HT1080 (cell line): ENCODE measurements around the gene ZBTB46. TPM values are rescaled to one million over a fixed set of nuclear protein-coding genes. Genes with fewer than 3 reads are reported as not detected.

Experiments used
- DNase-seq: peaks from one replicate; pipeline ENCODE4 v3.0.0-alpha.2; 2015; ENCODE audit warnings: low read depth
- total RNA-seq: library from RNA; depleted of rRNA; stranded (reverse); fragments of >200 nt; shearing (Covaris generic); gene quantifications from 2 replicates; pipeline ENCODE4 v1.2.3, GENCODE V29; 2014

ZBTB46 gene
- total RNA-seq, 1 experiment from 2014 or later = 0.19 TPM

- DNase-seq = no peak
These were observed 62.2 kb downstream of the ZBTB46 start for GRCh38 chr20:63768591-63769515.

DNA sequence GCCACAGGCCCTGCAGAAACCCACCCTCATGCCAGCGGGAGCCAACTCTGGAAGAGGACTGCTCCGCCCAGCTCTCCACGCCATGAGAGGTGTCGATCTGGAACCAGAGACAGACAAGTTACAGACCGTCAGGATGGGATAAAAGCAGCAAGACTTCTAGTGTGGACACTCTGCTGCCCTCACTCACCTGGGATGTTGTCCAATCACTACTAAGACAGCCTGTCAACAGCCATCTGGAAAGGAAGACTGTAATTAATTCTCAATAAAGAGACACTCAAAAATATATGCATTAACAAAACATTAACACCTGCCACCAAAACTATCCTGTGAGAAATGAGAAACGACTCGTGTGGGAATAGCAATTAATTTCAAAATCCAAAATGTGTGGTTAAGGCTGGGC is 63.2 kb downstream of the ZBTB46 start:
- no peak for DNase-seq

GRCh38 chr20:63767456-63767855 is 63.6 kb downstream of the ZBTB46 start:
- DNase-seq = no peak

DNA sequence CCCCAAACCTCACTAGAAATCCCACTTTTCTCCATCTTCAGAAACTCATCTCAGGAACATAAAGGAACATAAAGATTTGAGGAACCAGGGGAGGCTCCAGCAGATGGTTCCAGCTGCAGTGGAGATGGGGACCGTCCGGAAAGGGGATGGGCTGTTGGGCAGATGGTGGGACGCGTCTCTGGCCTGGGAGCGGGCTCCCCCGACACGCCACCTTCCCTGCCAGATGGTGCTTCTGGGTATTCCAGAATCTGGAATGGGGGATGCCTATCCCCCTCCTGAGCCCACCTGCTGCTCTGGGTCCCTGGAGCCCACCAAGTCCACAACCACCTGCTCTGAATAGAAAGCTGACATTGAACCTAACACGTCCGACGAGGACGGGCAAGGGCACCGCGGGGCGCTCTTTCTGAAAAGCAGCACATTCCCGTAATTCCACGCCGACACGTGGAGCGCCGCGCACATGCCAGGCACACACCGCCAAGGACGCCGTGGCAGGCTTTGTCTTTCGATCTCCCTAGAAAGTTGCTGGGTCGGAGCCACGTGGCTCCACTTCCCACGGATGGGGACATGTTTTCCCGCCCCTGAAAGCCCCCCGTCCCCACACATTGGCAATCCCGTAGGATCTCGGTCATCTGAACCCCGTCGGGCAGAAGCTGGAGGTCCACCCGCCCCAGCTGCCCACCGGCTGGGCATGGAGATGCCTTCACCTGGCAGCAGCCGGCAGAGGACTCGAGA is 64.2 kb downstream of the ZBTB46 start:
- DNase-seq = no peak

GRCh38 chr20:63765902-63766301 is 65.2 kb downstream of the ZBTB46 start:
- no peak for DNase-seq

GRCh38 chr20:63765082-63765873 is 65.8 kb downstream of the ZBTB46 start:
- no peak for DNase-seq

- no peak for DNase-seq
These were observed 71.6 kb downstream of the ZBTB46 start for GRCh38 chr20:63759377-63759901.

DNA sequence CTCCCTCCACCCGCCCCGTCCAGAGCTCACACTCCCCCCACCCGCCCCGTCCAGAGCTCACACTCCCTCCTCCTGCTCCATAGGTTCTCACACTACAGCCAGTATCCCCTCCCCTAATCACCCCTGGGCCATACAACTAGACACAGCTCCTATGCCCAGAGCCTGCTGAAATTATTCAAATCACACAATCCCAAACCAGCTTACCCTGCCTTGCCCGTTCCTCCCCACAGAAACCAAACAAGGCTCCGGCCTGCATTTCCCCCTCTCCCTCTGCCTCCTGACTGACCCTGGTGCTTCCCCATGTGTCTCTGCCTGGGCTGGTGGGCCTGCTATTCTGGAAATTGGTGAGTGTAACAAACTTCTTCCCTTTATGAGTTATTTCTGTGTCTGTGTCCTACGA is 72.9 kb downstream of the ZBTB46 start:
- no peak for DNase-seq

- no peak for DNase-seq
These were observed 74.4 kb downstream of the ZBTB46 start for GRCh38 chr20:63756648-63756991.

- no peak for DNase-seq
These were observed 75.0 kb downstream of the ZBTB46 start for GRCh38 chr20:63755933-63756647.

GRCh38 chr20:63754008-63754407 is 77.1 kb downstream of the ZBTB46 start:
- no peak for DNase-seq

DNA sequence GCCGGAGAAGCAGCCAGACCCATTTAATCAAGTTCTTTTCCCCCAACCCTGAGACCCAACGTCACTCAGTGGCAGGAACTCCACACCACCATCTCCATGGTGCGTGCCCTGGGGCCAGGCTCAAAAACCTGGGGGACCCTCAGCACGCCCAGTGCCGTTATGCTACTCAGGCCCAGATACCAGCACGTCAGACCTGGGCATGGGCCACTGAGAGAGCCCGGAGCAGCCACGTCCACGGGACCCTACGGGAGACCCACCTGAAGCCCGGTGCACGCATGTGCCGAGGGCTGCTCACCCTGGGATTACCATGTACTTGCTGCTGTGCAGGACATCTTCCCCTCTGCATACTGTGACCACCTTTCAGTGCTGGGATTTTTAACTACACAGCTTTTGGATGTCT is 77.7 kb downstream of the ZBTB46 start:
- no peak for DNase-seq

DNA sequence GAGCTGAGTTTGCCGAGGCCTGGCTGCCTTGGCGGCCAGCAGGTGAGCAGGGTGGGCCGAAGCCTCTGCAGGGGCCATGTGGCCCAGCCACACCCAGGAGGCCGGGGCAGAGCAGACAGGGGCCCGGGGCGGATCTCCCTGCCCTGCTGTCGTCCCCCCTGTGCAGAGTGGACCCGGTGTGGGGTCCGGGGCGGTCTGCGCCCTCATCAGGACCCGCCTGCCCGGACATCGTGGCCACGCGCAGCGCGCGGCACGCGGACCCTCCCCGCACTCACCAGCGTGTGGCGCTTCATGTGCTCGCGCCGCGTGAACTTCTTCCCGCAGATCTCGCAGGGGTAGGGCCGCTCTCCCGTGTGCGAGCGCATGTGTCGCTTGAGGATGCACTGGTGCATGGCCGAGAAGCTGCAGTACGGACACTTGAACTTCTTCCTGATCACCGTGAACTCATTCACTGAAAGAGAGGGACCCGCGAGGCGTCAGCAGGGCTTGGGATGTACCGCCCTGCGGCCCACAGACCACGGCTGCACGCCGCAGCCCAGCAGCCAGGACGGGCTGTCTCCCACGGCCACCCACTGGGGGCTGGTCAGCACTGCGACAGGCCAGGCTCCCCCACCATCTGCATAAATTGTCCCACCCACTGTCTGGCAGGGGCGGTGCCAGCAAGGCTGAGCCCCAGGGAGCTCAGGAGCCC is 78.5 kb downstream of the ZBTB46 start:
- no peak for DNase-seq

GRCh38 chr20:63751471-63752271 is 79.4 kb downstream of the ZBTB46 start:
- no peak for DNase-seq

DNA sequence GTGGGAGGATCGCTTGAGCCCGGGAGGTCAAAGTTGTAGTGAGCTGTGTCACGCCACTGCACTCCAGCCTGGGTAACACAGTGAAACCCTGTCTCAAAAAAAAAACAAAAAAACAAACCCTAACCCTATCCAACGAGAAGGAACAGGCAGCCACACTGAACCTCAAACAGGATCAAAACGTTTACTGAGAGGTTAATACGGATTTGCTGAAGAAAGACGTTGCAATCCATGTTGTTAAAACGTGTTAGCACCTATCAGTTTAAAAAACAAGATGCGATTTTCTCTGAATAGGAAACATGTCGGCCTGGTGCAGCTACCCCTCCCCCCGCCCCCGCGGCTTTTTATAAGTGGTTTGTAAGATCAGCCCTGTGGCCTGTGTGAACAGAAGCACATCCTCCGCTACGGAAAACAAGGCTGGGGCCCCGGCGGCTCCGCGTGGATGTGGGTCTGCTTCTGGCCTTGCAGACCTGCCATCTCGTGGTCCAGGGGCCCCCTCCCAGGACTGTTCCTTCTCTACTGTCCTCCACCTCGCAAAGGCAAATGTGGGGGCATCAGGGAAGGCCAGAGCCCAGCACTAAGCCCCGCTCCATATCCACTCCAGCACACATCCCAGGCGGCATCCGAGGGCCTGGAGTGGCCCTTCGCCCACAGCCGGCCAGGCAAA is 80.1 kb downstream of the ZBTB46 start:
- no peak for DNase-seq

GRCh38 chr20:63749597-63750508 is 81.2 kb downstream of the ZBTB46 start:
- DNase-seq = no peak

DNA sequence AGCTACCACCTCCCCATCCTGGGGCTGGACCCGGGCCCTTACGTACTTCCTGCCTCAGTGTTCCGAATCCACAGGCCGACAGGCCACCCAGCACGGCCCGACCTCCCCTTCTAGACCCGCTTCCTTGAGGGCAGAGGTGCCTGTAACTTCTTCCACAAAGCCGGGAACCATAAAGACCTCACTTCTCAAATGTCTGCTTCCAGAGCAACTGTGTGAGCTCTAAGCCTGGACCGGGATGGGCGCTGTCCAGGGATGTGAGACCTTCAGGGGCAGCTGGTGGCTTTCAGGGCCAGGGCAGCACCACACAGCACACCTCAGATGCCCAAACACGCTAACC is 82.2 kb downstream of the ZBTB46 start:
- no peak for DNase-seq
